SK-N-SH (cell line): ENCODE data around the gene AGAP1. TPM values are rescaled to one million over a fixed set of nuclear protein-coding genes. Genes with fewer than 3 reads are reported as not detected.

Experiments
- CTCF ChIA-PET: fragments of 300-600, 350-600 bp; formaldehyde crosslinking; extraction: SDS; loops from one replicate; lab custom pipeline; 2021; lab: Yijun Ruan, JAX
- POLR2A ChIA-PET: fragments of 350-600 bp; sonication (Branson Sonifier 250); formaldehyde crosslinking; extraction: SDS; loops from one replicate; lab custom pipeline; 2020; ENCODE audit warnings: antibody characterized with exemption, inconsistent platforms; lab: Yijun Ruan, JAX
- DNase-seq: peaks from one replicate; pipeline ENCODE4 v3.0.0; 2012
- H2AFZ ChIP-seq: fragments of 200-600 bp; sonication (generic); 2 replicates; pipeline ENCODE4 v1.8.1; 2016; ENCODE audit warnings: antibody characterized with exemption, mild to moderate bottlenecking, low read depth
- H3F3A ChIP-seq: fragments of 200-600 bp; sonication (generic); replicated peaks from 2 replicates; pipeline ENCODE3; 2016; ENCODE audit warnings: antibody characterized with exemption, mild to moderate bottlenecking; ENCODE audit not compliant: insufficient read depth
- H3K27ac ChIP-seq, 2 experiments: fragments of 200-500 bp in 1 of 2; fragments of 200-600 bp in 1 of 2; sonication (Bioruptor generic) in 1 of 2; sonication (generic), shearing (Covaris generic) in 1 of 2; 2 replicates each; pipeline versions ENCODE4 v1.5.1 to v1.6.1; 2014 to 2016; ENCODE audit warnings: low read depth in 2 of 2, inconsistent platforms in 1 of 2, low read length in 1 of 2, mild to moderate bottlenecking in 1 of 2, mixed read lengths in 1 of 2
- H3K27me3 ChIP-seq: fragments of 200-600 bp; sonication (generic), shearing (Covaris generic); 2 replicates; pipeline ENCODE4 v1.6.1; 2016; ENCODE audit warnings: mixed run types; ENCODE audit not compliant: insufficient read depth
- H3K36me3 ChIP-seq, 2 experiments: fragments of 200-500 bp in 1 of 2; fragments of 200-600 bp in 1 of 2; sonication (Bioruptor generic) in 1 of 2; sonication (generic) in 1 of 2; replicated peaks in 1 of 2; 2 replicates each; pipeline versions ENCODE3 to v1.5.1; 2014 to 2016; ENCODE audit warnings: low read length in 1 of 2, mild to moderate bottlenecking in 1 of 2; ENCODE audit not compliant: insufficient read depth in 2 of 2, control insufficient read depth in 1 of 2
- H3K4me1 ChIP-seq, 2 experiments: fragments of 200-500 bp in 1 of 2; fragments of 200-600 bp in 1 of 2; sonication (Bioruptor generic) in 1 of 2; sonication (generic), shearing (Covaris generic) in 1 of 2; 2 replicates each; pipeline versions ENCODE4 v1.5.1 to v1.6.1; 2014 to 2016; ENCODE audit warnings: low read depth in 1 of 2, low read length in 1 of 2, mixed run types in 1 of 2; ENCODE audit not compliant: insufficient read depth in 2 of 2, control insufficient read depth in 1 of 2
- H3K4me2 ChIP-seq: fragments of 200-600 bp; sonication (generic), shearing (Covaris generic); 2 replicates; pipeline ENCODE4 v1.6.1; 2017; ENCODE audit warnings: mixed run types
- H3K4me3 ChIP-seq, 2 experiments: fragments of 200-500 bp in 1 of 2; fragments of 200-600 bp in 1 of 2; sonication (Bioruptor generic) in 1 of 2; sonication (generic), shearing (Covaris generic) in 1 of 2; 2 replicates each; pipeline versions ENCODE4 v1.5.1 to v1.8.1; 2014 to 2016; ENCODE audit warnings: low read depth in 2 of 2, inconsistent platforms in 1 of 2, low read length in 1 of 2, mild to moderate bottlenecking in 1 of 2, mixed read lengths in 1 of 2, moderate library complexity in 1 of 2
- H3K79me2 ChIP-seq: fragments of 200-600 bp; sonication (generic); 2 replicates; pipeline ENCODE4 v1.8.1; 2017; ENCODE audit warnings: mild to moderate bottlenecking; ENCODE audit not compliant: insufficient read depth
- H3K9ac ChIP-seq: fragments of 200-600 bp; sonication (generic); 2 replicates; pipeline ENCODE4 v1.6.1; 2017; ENCODE audit warnings: mixed run types
- H3K9me2 ChIP-seq: fragments of 200-600 bp; sonication (generic); 2 replicates; pipeline ENCODE4 v1.6.1; 2017; ENCODE audit warnings: mixed run types
- H3K9me3 ChIP-seq: fragments of 200-600 bp; sonication (generic); 2 replicates; pipeline ENCODE4 v1.6.1; 2017; ENCODE audit warnings: mixed run types, mild to moderate bottlenecking, moderate library complexity
- H4K20me1 ChIP-seq: fragments of 200-600 bp; sonication (generic); 2 replicates; pipeline ENCODE4 v1.6.1; 2017; ENCODE audit warnings: mild to moderate bottlenecking, mixed run types; ENCODE audit not compliant: insufficient read depth
- FOSL2 ChIP-seq: IDR thresholded peaks from 2 replicates; pipeline ENCODE4 v1.4.0; 2012; ENCODE audit warnings: low read depth, mild to moderate bottlenecking, moderate library complexity, borderline replicate concordance
- FOXJ3 ChIP-seq: sonication (generic); formaldehyde crosslinking; IDR thresholded peaks from 2 replicates; pipeline ENCODE4 v1.5.1; 2020; ENCODE audit warnings: mild to moderate bottlenecking, missing genetic modification reagents
- IRF3 ChIP-seq: fragments of 150-350 bp; IDR thresholded peaks from 2 replicates; pipeline ENCODE4 v1.6.1; 2016; ENCODE audit warnings: mild to moderate bottlenecking, low read depth, low read length
- MAX ChIP-seq: IDR thresholded peaks from 2 replicates; pipeline ENCODE4 v1.4.0; 2012; ENCODE audit warnings: low read depth
- MEF2A ChIP-seq: IDR thresholded peaks from 2 replicates; pipeline ENCODE4 v1.4.0; 2012; ENCODE audit warnings: low read depth, borderline replicate concordance
- MXI1 ChIP-seq: IDR thresholded peaks from 2 replicates; pipeline ENCODE4 v1.6.1; 2012; ENCODE audit warnings: mild to moderate bottlenecking, low read depth, low read length, improper control_type of control experiment
- REST ChIP-seq: IDR thresholded peaks from 2 replicates; pipeline ENCODE4 v1.6.1; 2012; ENCODE audit warnings: mild to moderate bottlenecking, low read depth, low read length, moderate library complexity
- SMC3 ChIP-seq: IDR thresholded peaks from 2 replicates; pipeline ENCODE4 v1.6.1; 2012; ENCODE audit warnings: low read depth, low read length, improper control_type of control experiment
- TAF1 ChIP-seq: IDR thresholded peaks from 2 replicates; pipeline ENCODE4 v1.6.1; 2012; ENCODE audit warnings: low read depth, mild to moderate bottlenecking, low read length, moderate library complexity, borderline replicate concordance
- WGBS: methylation state at CpG from one replicate; pipeline ENCODE4 v1.1.6; 2017; ENCODE audit warnings: low lambda C conversion rate; 5-methylcytosine and 5-hydroxymethylcytosine counted together
- polyA plus RNA-seq, 3 experiments: library from polyadenylated mRNA; depleted of rRNA; stranded (reverse); fragments of >200 nt; gene quantifications; 2 replicates each; pipeline ENCODE4 v1.2.3, GENCODE V29; 2012

Gene AGAP1
- polyA plus RNA-seq, 1 of the 3 experiments (the other 2 are of a cell fraction): 8.8 TPM

GRCh38 chr2:235737396-235737795, 243.6 kb downstream of the AGAP1 start (continued):
- no peak for TF ChIP-seq REST

- CTCF ChIA-PET: interaction anchor here (0.6 to 4.9 kb wide), 2 partner anchors 8 to 28 kb away, joined by 3 to 35 read pairs; no protein-coding TSS in a partner anchor
- no peak for TF ChIP-seq MEF2A
- no peak for TF ChIP-seq FOSL2
- no peak for TF ChIP-seq TAF1
- TF ChIP-seq FOXJ3: no peak
- Histone ChIP-seq H3K27me3 (no peaks in the 10 kb centered on the region), H3K4me2 (no peak overlapping the region), H3K4me1 (no peaks in the 10 kb centered on the region; a peak in 1 of 4 replicates), H3K36me3 (no peaks in the 10 kb centered on the region), H4K20me1 (no peaks in the 10 kb centered on the region), H3K9ac (no peak overlapping the region), H3K4me3 (no peak overlapping the region), H3K9me2 (no peaks in the 10 kb centered on the region), H3K9me3 (no peaks in the 10 kb centered on the region), H2AFZ (no peak overlapping the region), H3K79me2 (no peaks in the 10 kb centered on the region), H3K27ac (no peak overlapping the region; a peak in 1 of 4 replicates), H3F3A (no peaks in the 10 kb centered on the region)
- POLR2A ChIA-PET: no interaction called here
- DNase-seq: no peak
- 93% methylated on average over 8 of the region's 10 CpGs for WGBS
Measured at GRCh38 chr2:235737840-235738239, 244.0 kb downstream of the AGAP1 start.

GRCh38 chr2:235739704-235740415, 246.0 kb downstream of the AGAP1 start:
- ChIA-PET POLR2A (no interaction called here), CTCF (interaction anchor here (1.0 to 11.6 kb wide), 4 partner anchors 9 to 143 kb away, joined by 3 to 301 read pairs (median 10); no protein-coding TSS in a partner anchor)
- H3K4me2 ChIP-seq: no peak overlapping the region
- no peak overlapping the region for H3K9ac ChIP-seq
- no peak overlapping the region for H3K4me3 ChIP-seq
- no peaks in the 10 kb centered on the region for H3F3A ChIP-seq
- no peak for DNase-seq
- no peaks in the 10 kb centered on the region; a peak in 1 of 4 replicates for H3K4me1 ChIP-seq
- no peak overlapping the region for H2AFZ ChIP-seq
- H3K27ac ChIP-seq: no peak overlapping the region
- TF ChIP-seq FOXJ3 (no peak), SMC3 (no peak), MXI1 (no peak), IRF3 (no peak), MAX (no peak), TAF1 (no peak)
- no peaks in the 10 kb centered on the region for H3K9me3 ChIP-seq
- no peaks in the 10 kb centered on the region for H3K36me3 ChIP-seq
- no peaks in the 10 kb centered on the region for H3K9me2 ChIP-seq
- H3K79me2 ChIP-seq: no peaks in the 10 kb centered on the region
- H3K27me3 ChIP-seq: no peaks in the 10 kb centered on the region
- WGBS: 95% methylated on average over 19 of the region's 29 CpGs
- H4K20me1 ChIP-seq: no peaks in the 10 kb centered on the region
